IPS-11a (cell line): ENCODE results near the gene NOBOX.
"Not testable (repeated sequence)": the region's sequence is repeated elsewhere in the genome, so short reads cannot be mapped to it uniquely, and the experiment has no call there.

Source experiments
- H3K4me3 ChIP-seq: one replicate; pipeline ENCODE4 v1.5.1; 2013; ENCODE audit warnings: low read depth, low read length, control low read depth

Gene NOBOX

DNA sequence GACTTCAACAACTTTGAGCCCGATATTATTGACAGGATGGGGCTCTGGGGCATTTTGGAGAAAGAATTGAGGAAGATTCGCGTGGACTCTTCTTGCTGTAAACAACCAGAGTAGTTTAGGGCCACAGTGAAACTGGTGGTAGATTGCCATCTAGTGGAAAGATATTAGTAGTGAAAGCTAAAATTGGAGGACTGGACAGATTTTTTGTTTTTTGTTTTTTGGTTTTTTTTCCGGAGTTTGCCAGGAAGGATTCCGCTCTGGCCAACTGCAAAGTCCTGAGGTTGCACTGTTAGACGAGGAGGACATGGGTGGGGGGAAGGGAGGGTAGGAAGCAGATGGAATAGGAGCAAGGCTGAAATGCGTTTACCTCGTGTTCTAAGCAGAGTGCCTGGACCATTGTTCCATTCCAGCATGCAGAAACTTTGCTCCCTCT lies 11.7 kb downstream of the NOBOX start:
- H3K4me3 ChIP-seq, result no peak overlapping the region

DNA sequence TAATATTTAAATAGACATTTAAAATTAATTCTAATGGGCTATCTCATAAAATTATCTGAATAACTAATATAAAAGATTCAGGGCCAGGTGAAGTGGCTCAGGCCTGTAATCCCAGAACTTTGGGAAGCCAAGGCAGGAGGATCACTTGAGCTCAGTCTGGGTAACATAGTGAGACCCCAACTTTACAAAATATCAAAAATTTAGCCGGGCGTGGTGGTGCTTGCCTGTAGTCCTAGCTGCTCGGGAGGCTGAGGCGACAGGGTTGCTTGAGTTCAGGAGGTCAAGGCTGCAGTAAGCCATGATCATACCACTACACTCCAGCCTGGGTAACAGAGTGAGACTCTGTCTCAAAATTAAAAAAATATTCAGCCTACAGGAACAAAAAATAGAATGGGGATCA lies 12.5 kb downstream of the NOBOX start:
- H3K4me3 ChIP-seq, result no peak overlapping the region

DNA sequence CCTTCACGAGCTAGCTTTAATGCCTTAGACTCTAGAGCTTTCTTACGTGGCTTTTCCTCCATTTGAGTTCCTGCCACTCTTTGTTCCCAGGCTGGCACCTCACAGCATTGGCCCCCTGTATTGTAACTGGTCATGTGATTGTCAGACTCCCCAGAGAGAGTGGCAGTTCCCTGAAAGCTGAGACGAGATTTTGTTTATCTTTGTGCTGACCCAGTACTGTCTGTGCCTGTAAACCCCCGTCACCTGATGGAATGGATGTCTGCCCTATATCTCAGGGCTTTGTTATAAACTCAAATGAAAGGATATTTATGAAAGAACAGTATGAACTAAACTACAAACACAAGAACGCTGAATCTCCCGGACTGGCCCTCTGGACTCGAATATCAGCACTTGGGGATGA lies 13.0 kb downstream of the NOBOX start:
- H3K4me3 ChIP-seq, result no peak overlapping the region

DNA sequence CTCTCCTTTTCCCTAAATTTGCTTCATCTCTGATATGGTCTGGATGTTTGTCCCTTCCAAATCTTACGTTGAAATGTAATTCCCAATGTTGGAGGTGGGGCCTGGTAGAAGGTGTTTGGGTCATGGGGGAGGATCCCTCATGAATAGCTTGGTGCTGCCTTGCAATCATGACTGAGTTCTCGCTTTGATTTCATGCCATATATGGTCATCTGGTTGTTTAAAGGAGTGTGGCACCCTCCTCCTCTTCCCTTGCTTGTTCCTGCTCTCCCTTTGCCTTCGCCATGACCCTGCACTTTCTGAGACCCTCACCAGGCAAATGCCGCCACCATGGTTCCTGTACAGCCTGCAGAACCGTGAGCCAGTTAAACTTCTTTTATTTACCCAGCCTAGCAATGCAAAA lies 14.5 kb downstream of the NOBOX start:
- no peak overlapping the region for H3K4me3 ChIP-seq

DNA sequence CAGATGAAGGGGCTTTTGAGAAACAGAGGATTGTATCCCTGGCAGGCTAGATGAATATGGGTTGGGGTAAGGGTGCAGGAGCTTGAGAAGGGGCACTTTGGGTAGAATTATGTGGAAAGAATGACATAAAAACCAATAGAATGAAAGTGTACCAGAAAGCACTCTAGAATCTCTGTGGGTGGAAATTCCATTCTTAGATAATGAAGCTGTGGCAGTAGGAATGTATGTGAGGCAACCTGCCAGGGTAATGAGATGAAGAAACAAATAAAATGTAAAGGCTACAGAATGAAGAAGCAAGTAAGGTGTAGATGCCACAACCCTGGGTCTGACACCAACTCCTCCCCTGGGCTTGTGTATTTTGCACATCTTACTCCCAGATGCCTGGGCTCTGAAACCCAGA lies 16.8 kb downstream of the NOBOX start:
- H3K4me3 ChIP-seq, result no peak overlapping the region

DNA sequence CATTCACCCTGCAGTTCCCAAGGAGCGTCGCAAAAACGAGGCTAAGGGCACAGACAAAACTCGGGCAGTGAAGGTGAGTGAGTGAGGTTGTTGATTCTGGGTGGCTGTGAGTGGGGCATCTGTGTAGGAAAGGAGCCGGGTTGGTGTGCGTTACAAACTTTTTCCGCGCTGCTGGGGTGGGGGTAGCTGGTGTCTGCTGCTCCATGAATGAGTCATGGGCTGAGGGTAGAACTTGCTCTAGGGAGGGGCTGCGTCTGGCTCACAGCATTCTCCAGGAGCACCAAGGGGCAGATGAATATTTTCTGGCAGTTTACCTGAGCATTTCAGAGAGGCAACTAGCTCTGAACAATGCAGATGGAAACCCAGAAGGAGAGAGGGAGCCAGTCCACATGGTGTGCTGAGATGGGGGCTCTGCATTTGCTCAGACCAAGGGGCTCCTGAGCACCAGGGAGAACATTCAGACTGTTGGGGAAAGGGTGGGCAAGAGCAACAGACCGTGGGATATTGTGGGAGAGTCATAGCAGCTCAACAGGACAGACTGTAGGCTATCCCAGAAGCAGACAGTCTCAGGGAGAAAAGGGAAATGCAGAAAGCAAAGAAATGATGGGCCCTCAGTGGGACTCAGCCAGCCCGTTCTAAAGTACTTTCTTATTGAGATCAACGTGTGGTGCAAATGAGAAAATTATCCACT lies 18.8 kb downstream of the NOBOX start:
- H3K4me3 ChIP-seq, result no peak overlapping the region

DNA sequence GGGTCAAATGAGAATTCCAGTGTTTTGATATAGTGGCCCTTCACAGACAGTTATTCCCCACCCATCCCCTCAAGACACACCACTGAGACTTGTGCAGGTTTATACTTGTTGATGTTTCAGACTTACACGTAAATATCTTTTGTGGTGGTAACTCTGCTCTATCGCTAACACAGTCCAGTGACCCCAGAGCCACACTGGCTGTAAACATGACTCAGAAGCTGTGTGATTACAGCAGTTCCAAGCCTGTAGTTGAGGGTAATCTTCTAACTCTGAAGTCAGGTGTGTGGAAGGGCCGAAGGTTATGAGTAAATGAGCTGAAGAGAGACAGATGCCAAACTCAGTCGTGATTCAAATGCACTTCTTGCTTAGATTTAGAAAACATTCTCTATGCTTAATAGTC lies 19.4 kb downstream of the NOBOX start:
- H3K4me3 ChIP-seq, result no peak overlapping the region

DNA sequence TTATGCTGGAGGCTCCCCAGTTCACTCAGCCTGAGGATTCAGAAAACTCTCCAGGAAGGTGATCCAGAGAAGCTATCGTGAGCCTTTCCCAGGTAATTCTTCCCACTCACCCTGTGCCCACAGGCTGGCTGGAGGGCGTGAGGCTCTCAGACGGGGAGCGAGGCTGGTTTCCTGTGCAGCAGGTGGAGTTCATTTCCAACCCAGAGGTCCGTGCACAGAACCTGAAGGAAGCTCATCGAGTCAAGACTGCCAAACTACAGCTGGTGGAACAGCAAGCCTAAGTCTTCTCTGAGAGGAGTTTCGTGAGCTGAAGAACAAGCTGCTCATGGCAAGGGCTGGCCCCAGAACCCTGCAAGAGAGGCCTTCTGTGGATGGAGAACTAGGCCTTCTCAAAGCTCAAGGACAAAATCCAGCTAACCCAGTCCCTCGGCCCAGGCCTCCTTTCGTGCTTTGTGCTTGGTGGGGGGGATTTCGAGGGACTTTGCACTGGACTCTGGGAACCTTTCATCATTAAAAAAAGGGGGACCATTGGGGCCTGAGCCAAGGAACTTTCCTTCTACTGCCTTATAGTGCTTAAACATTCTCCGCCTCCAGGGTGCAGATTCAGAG lies 23.6 kb downstream of the NOBOX start:
- no peak overlapping the region for H3K4me3 ChIP-seq

DNA sequence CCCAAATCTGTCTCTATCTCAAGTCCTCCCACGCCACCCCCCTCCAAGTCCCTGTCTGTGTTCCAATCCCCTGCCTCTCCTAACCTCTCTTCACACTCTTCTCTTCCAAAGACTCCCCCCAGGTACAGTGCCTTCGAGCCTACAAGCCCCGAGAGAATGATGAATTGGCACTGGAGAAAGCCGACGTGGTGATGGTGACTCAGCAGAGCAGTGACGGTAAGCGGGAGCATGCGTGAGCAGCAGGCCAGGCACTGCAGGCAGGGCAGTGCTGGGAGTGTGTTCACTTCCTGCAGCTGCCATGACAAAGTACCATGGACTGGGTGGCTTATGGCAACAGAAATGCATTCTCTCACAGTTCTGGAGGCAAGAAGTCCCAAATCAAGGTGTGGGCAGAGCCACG lies 24.8 kb downstream of the NOBOX start:
- H3K4me3 ChIP-seq, result no peak overlapping the region

DNA sequence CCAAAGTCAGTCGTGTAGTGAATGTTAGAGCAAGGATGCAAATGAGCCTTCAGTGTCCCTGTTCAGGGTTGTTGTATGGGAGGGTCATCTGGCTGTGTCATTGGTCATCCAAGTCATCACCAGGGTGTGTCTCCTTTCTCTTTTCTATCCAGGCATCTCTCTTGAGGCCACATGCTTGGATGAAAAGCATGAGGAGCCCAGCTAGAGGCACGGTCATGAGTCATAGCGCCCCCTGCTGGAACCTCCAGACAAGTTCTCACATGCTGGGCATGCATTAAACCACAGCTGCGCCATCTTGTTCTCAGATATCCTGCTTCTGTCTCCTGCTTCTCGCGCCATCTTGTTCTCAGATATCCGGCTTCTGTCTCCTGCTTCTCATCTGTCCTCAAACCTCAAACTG lies 34.3 kb downstream of the NOBOX start:
- not testable (repeated sequence) for H3K4me3 ChIP-seq

DNA sequence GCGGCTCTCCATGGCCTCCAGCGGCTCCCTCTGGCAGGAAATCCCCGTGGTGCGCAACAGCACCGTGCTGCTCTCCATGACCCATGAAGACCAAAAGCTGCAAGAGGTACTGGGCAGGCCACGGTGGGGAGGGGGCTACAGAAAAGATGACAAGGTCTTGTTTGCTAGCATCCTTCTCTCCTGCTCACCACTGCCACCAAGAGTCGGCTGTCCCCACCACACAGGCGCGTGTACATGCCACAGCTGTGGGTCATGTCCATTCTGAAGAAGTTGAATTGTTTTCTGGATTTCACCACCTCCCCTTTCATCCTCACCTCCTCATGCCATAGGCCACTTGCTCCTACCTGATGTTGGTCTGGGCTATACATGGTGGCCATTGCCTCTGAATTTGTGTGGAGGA lies 36.2 kb downstream of the NOBOX start:
- H3K4me3 ChIP-seq, result not testable (repeated sequence)

DNA sequence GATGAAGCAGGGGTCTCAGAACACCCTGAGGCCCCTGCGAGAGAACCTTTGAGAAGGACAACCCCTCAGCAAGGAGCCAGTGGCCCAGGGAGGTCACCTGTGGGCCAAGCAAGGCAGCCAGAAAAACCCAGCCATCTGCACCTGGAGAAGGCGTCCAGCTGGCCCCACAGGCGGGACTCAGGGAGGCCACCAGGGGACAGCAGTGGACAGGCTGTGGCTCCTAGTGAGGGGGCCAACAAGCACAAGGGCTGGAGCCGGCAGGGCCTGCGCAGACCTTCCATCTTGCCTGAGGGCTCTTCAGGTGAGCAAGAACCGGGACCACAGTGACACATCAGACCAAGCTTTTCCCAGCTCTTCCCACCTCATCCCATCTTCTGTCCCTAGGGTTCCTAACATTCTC lies 38.0 kb downstream of the NOBOX start:
- H3K4me3 ChIP-seq, result not testable (repeated sequence)

DNA sequence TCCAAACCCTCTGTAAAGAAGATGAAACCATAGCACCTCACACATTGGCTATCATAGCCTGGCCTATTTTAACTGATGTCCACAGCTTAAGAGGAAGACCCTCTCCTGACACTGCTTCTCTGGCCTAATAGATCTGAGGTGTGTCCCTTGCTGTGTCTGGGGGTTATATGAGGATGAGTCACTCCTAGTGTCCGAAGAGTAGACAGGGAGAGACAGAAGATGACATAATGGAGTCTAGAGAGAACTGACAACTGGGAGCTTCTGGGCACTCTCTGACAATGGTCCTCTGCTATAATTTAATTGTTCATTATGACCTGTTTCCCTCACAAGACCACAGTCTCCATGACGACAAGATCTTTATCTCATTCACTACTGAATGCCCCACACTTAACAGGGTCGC lies 41.4 kb downstream of the NOBOX start:
- H3K4me3 ChIP-seq, result not testable (repeated sequence)

DNA sequence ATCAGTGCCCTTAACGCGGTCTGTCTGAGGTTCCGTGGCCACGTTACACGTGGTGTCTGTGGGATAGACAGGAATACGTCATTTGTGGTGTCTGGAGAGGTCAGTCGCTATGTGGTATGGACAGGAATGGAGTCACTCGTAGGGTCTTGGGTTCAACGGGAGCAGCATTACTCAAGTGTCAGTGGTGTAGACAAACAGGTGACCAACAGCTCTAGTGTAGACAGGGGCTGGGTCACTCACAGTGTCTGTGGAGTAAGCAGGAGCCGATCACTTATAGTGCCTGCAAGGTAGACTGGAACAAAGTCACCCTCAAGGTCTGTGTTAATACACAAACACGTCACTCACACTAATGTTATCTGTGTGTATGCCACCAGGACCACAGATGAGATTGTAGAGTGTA lies 46.6 kb downstream of the NOBOX start:
- not testable (repeated sequence) for H3K4me3 ChIP-seq

DNA sequence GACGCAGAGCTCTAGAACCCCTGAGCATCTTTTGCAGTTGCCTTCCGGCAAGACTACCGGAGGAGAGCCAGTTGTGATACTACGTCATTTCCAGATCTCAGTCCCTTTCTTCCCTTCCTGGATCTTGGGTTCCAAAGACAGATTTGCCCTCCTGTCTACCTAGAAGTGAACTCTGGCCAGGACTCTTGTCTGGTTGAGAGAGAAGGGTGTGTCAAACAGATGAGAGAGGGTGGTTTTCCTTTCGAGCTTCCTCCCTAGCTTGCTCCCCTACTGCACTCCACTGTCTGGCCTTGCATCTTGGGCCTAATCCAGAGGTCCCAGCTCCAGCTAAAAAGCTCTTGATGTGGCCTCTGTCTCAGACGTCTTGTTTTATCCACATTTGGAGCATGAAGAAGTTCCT lies 47.3 kb downstream of the NOBOX start:
- H3K4me3 ChIP-seq, result not testable (repeated sequence)

DNA sequence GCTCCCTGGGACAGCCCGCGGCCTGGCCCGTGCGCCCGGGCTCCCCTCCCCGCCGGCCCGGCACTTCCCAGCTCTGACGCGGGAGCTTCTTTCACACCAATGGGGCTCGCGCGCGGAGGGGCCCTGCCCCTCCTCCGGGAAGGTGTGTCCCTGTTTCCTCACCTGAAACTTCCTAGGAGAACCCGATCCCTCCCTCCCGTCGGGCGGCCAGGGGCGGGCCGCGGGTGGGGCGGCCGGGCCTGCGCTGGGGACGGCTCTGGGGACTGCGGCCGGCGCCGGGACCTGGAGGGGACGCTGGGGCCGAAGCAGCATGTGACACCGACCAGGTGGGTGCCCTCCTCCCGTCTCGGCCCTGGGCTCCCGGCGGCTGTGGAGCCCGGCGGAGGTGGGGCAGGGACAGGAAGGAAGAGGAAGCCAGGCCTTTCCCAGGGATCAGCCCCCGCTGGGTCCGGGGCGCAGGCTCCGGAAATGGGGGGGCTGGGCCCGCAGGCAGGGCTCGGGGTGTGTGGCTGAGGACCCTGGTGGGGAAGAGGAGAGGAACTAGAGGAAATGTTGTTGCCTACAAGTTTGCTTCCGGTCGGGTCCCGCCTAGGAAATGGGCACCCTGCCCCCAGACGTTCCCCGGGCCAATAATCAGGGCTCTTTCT lies 48.2 kb downstream of the NOBOX start, which contains the start of gene ARHGEF5:
Gene ARHGEF5 (plus strand): TSS at position 227 of the 647 bp plus-strand sequence. CDS start 7,268 bp downstream, outside the sequence.
- H3K4me3 ChIP-seq, result not testable (repeated sequence)

DNA sequence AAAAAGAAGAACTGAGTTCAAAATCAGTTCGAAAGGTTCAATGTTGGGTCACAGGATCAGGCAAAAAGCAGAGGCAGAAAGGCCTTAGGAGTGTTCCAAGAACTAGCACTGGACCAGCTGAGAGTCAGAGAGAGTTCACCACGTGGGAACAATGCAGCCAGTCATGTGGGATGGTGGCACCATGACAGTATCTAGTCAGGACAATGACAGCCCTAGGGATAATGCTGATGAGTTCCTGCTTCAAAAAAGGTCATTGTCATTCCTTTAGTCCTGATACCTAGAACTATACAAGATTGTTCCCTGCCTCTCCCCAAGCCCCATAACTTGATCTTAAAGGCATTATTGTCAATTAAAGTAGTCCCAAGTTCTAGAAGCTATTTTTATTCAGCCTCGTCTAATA lies 51.8 kb downstream of the NOBOX start:
- H3K4me3 ChIP-seq, result not testable (repeated sequence)

DNA sequence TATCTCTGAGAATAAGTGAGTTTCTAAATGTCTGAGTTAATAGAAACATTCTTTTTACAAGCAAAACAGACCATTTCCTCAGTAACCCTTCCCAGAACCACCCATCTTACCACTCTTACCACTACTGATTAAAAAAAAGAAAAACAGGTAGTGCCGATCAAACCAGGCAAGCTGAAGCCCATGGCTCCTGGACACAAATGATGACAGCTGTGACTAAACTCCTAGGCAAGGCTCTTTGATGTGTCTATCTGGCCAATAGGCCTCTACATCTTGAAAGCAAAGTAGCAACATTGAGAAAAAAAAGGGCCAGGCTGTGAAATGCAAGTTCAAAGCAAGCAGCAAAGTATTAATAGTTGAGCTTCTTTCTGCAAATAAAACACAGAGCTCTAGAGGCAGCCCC lies 54.9 kb downstream of the NOBOX start:
- not testable (repeated sequence) for H3K4me3 ChIP-seq
